ENCODE data around the gene PALM. TPM values are rescaled to one million over a fixed set of nuclear protein-coding genes. Genes with fewer than 3 reads are reported as not detected.
A peak's percentile ranks its signal among the peaks of the same experiment; 100 is the strongest.
"Not testable (repeated sequence)": the region's sequence is repeated elsewhere in the genome, so short reads cannot be mapped to it uniquely, and the experiment has no call there.

PALM gene
- total and polyA plus RNA-seq, 12 donors = 12.5 to 36.7 (median 18.7) TPM

GRCh38 chr19:664913-665443 is 43.8 kb upstream of the PALM start:
- intact Hi-C loops (cut with DNase I) = loop anchor here in 8 of 10 donors (1.0 to 2.0 kb wide), 4 partner anchors 68 to 70 kb away; no protein-coding TSS in a partner anchor
- H3K27ac ChIP-seq = peak overlapping the region in 1 of 10 donors; percentile 9
- H3K36me3 ChIP-seq = no peaks in the 10 kb centered on the region
- peak overlapping the region in 8 of 10 donors; percentile 2 to 39 (median 26) for H3K4me3 ChIP-seq
- H3K4me1 ChIP-seq = peaks cover 17 to 43% (median 39%) of the 10 kb centered on the region in 9 donors
- peaks cover 0 to 7% (median 0%) of the 10 kb centered on the region in 11 donors for H3K9me3 ChIP-seq
- WGBS, 2 donors = 5 to 7% methylated on average over 24 of the region's 24 CpGs
- no peaks in the 10 kb centered on the region for H3K27me3 ChIP-seq
- TF ChIP-seq CTCF (IDR thresholded peaks at IDR 0.05) = peak; percentile 89 to 98 (median 97)
- peak; percentile 18 to 71 (median 40) for ATAC-seq
- peak; percentile 80 to 86 for DNase-seq

- not testable (repeated sequence) for H3K4me3 ChIP-seq, ATAC-seq, H3K27me3 ChIP-seq, H3K36me3 ChIP-seq, H3K27ac ChIP-seq, H3K9me3 ChIP-seq, DNase-seq
- 89 to 92% methylated on average over 36 to 38 of the region's 38 CpGs for WGBS, 2 donors
- peaks cover 7 to 28% (median 18%) of the 10 kb centered on the region in 9 donors for H3K4me1 ChIP-seq
- intact Hi-C loops (cut with DNase I) = loop anchor here in 2 of 10 donors (2.0 kb wide), 2 partner anchors 66 to 70 kb away; no protein-coding TSS in a partner anchor
These were observed 41.7 kb upstream of the PALM start for GRCh38 chr19:666985-667573.

DNA sequence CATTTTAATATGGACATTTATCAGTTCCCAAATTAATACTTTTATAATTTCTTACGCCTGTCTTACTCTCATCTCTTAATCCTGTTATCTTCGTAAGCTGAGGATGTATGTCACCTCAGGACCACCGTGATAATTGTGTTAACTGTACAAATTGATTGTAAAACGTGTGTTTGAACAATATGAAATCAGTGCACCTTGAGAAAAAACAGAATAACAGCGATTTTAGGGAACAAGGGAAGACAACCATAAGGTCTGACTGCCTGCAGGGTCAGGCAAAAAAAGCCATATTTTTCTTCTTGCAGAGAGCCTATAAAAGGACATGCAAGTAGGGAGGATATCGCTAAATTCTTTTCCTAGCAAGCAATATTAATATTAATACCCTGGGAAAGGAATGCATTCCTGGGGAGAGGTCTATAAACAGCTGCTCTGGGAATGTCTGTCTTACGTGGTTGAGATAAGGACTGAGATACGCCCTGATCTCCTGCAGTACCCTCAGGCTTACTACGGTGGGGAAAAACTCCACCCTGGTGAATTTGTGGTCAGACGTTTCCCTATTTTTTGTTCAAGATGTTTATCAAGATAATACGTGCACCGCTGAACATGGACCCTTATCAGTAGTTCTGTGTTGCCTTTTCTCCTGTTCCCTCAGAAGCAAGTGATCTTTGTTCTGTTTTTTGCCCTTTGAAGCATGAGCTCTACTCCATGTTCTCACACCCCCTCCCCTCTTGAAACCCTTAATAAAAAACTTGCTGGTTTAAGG is 39.9 kb upstream of the PALM start:
- H3K9me3 ChIP-seq; H3K27ac ChIP-seq; ATAC-seq; intact Hi-C loops (cut with DNase I); H3K4me3 ChIP-seq; H3K36me3 ChIP-seq; DNase-seq; H3K27me3 ChIP-seq: not testable (repeated sequence)
- 58 to 60% methylated on average over 12 of the region's 12 CpGs for WGBS, 2 donors
- peaks cover 2 to 26% (median 9%) of the 10 kb centered on the region in 9 donors for H3K4me1 ChIP-seq

DNA sequence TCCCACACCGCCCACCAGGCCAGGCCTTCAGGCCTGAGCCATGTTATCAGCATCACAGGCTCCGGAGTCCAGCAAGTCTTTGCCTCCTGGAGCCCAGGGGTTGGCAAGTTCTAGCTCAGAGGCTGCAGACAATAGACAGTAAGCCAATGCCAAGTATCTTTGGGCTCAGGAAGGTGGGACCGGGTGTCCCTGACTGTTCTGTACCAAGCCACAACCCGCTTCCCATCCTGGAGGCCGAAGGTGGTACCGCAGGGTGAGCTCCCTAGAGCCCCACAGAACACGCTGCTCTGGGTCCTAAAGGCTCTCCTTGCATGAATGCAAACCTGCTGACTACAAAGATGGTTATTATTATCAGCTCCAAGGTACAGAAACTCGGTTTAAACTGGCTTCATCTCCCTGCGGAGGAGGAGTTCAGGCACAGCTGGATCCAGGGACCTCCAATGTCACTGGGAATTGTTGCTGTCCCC is 38.1 kb upstream of the PALM start:
- no peak overlapping the region for H3K27ac ChIP-seq
- peaks cover 0 to 23% (median 10%) of the 10 kb centered on the region in 9 donors for H3K4me1 ChIP-seq
- DNase-seq (no peak), ATAC-seq (no peak)
- 70 to 80% methylated on average over 9 of the region's 9 CpGs for WGBS, 2 donors
- no peak for TF ChIP-seq CTCF (IDR thresholded peaks at IDR 0.05)
- intact Hi-C loops (cut with DNase I) = no loop called here
- no peak overlapping the region for H3K4me3 ChIP-seq
- H3K9me3 ChIP-seq = peaks cover 0 to 7% (median 0%) of the 10 kb centered on the region in 11 donors
- peaks cover 0 to 10% (median 0%) of the 10 kb centered on the region in 7 donors for H3K27me3 ChIP-seq
- H3K36me3 ChIP-seq = no peaks in the 10 kb centered on the region

All from heart right ventricle (tissue), 16 donors.